Measurements from ENCODE around the gene UGGT1. TPM values are rescaled to one million over a fixed set of nuclear protein-coding genes. Genes with fewer than 3 reads are reported as not detected.
A peak's percentile ranks its signal among the peaks of the same experiment; 100 is the strongest.
"Not testable (repeated sequence)": the region's sequence is repeated elsewhere in the genome, so short reads cannot be mapped to it uniquely, and the experiment has no call there.

UGGT1 gene
- total and polyA plus RNA-seq, 2 experiments from 2014 or later = 11.5 to 65.0 TPM

DNA sequence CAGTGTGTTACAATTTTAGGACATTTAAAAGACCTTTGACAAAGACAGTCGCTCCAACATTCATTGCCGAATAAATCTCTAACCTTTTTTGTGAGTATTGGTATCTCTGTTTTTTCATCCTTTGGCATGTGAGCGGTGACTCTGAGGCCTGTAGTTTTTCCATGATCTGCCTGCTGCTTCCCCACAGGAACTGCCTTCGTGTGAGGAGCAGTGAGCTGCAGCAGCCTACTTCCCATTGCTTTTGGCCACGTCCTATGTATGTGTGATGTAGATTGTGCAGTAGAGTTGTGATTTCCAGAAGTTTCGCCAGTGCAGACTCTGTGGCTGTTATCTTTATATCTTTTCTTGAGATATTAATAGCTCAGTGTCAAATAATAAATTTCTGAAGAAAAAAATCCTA is 79.8 kb downstream of the UGGT1 start:
- no peak for DNase-seq (ENCODE audit: low spot score)

DNA sequence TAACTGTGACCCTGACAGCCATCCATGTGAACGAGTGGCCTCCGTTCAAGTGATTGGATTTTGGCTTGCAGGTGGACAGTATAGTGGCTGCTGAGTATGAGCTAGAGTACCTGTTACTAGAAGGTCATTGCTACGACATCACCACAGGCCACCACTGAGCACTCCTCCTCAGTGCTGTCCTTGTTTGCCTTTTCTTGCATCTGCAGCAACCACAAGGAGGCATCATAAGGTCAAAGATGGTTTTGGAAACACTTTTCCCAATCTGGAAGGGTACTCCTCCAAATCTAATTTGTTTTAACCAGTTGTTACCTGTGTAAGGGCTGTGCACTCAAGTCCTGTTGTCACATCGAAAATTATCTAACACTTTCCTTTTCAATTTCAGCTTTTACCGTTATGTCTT is 81.2 kb downstream of the UGGT1 start:
- Mint-ChIP-seq H3K27ac (no peak overlapping the region), H3K9me3 (no peaks in the 10 kb centered on the region), H3K4me1 (peaks cover 12% of the 10 kb centered on the region; the same call in 2 of the 3 replicates), H3K36me3 (ENCODE audit: low read depth) (peaks cover 62% of the 10 kb centered on the region), H3K4me3 (no peak overlapping the region), H3K27me3 (ENCODE audit: insufficient read depth, low read depth, poor library complexity) (no peaks in the 10 kb centered on the region)
- H3K36me3 ChIP-seq (ENCODE audit: insufficient read depth) = peaks cover 63% of the 10 kb centered on the region
- no peak overlapping the region for H2AFZ ChIP-seq
- 0 out of 2 replicates have a peak, but pooled peaks cover 2% of the 10 kb centered on the region for H3F3A ChIP-seq (replicated peaks; ENCODE audit: low read depth)
- no peak overlapping the region for H3K4me2 ChIP-seq
- ATAC-seq = peak; percentile 68
- H3K9me2 ChIP-seq (ENCODE audit: insufficient read depth) = no peaks in the 10 kb centered on the region
- DNase-seq (ENCODE audit: low spot score) = peak; percentile 37
- H3K27me3 ChIP-seq (ENCODE audit: insufficient read depth) = no peaks in the 10 kb centered on the region
- H3K4me3 ChIP-seq = no peak overlapping the region
- no peak overlapping the region for H3K27ac ChIP-seq (ENCODE audit: low read depth)
- peak; percentile 52 to 68 for TF ChIP-seq CTCF (conservative IDR thresholded peaks at IDR 0.05; ENCODE audit: low read depth in 2 of 2)
- no peak for TF ChIP-seq EZH2 (IDR thresholded peaks at IDR 0.05; ENCODE audit: low read depth, unreplicated experiment)
- TF ChIP-seq, protein P1, sequence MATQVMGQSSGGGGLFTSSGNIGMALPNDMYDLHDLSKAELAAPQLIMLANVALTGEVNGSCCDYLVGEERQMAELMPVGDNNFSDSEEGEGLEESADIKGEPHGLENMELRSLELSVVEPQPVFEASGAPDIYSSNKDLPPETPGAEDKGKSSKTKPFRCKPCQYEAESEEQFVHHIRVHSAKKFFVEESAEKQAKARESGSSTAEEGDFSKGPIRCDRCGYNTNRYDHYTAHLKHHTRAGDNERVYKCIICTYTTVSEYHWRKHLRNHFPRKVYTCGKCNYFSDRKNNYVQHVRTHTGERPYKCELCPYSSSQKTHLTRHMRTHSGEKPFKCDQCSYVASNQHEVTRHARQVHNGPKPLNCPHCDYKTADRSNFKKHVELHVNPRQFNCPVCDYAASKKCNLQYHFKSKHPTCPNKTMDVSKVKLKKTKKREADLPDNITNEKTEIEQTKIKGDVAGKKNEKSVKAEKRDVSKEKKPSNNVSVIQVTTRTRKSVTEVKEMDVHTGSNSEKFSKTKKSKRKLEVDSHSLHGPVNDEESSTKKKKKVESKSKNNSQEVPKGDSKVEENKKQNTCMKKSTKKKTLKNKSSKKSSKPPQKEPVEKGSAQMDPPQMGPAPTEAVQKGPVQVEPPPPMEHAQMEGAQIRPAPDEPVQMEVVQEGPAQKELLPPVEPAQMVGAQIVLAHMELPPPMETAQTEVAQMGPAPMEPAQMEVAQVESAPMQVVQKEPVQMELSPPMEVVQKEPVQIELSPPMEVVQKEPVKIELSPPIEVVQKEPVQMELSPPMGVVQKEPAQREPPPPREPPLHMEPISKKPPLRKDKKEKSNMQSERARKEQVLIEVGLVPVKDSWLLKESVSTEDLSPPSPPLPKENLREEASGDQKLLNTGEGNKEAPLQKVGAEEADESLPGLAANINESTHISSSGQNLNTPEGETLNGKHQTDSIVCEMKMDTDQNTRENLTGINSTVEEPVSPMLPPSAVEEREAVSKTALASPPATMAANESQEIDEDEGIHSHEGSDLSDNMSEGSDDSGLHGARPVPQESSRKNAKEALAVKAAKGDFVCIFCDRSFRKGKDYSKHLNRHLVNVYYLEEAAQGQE (IDR thresholded peaks at IDR 0.05; ENCODE audit: unreplicated experiment) = no peak
- no peaks in the 10 kb centered on the region; the same call in none of the 2 replicates for H4K20me1 ChIP-seq (replicated peaks; ENCODE audit: insufficient read depth)
- H3K4me1 ChIP-seq (ENCODE audit: insufficient read depth) = no peaks in the 10 kb centered on the region
- no peaks in the 10 kb centered on the region for H3K79me2 ChIP-seq (replicated peaks; ENCODE audit: insufficient read depth)

More for the DNA sequence above, 79.8 kb downstream of the UGGT1 start:
- TF ChIP-seq POLR2AphosphoS5 (IDR thresholded peaks at IDR 0.05; ENCODE audit: low read depth) (no peak), ZNF331 (CRISPR knock-in tag; IDR thresholded peaks at IDR 0.05; ENCODE audit: low read depth) (no peak), ZNF114 (CRISPR knock-in tag; IDR thresholded peaks at IDR 0.05) (no peak), CTCF (conservative IDR thresholded peaks at IDR 0.05; ENCODE audit: low read depth in 2 of 2) (no peak), NANOG (IDR thresholded peaks at IDR 0.05; ENCODE audit: borderline replicate concordance) (no peak), STAT1 (IDR thresholded peaks at IDR 0.05; ENCODE audit: unreplicated experiment) (no peak)
- TF ChIP-seq, protein P1 (IDR thresholded peaks at IDR 0.05; ENCODE audit: unreplicated experiment) = no peak
- Histone ChIP-seq H3K79me2 (replicated peaks; ENCODE audit: insufficient read depth) (no peaks in the 10 kb centered on the region), H3F3A (replicated peaks; ENCODE audit: low read depth) (0 out of 2 replicates have a peak, but pooled peaks cover 2% of the 10 kb centered on the region), H3K27me3 (ENCODE audit: insufficient read depth) (no peaks in the 10 kb centered on the region), H3K4me3 (no peak overlapping the region), H3K27ac (ENCODE audit: low read depth) (no peak overlapping the region), H3K4me2 (no peak overlapping the region), H4K20me1 (replicated peaks; ENCODE audit: insufficient read depth) (no peaks in the 10 kb centered on the region; the same call in none of the 2 replicates), H3K4me1 (ENCODE audit: insufficient read depth) (no peaks in the 10 kb centered on the region), H3K9me2 (ENCODE audit: insufficient read depth) (no peaks in the 10 kb centered on the region), H2AFZ (no peak overlapping the region), H3K36me3 (ENCODE audit: insufficient read depth) (peaks cover 60% of the 10 kb centered on the region)
- H3K36me3 Mint-ChIP-seq (ENCODE audit: low read depth) = peaks cover 64% of the 10 kb centered on the region
- ATAC-seq = no peak
- no peaks in the 10 kb centered on the region for H3K27me3 Mint-ChIP-seq (ENCODE audit: insufficient read depth, low read depth, poor library complexity)
- no peaks in the 10 kb centered on the region for H3K9me3 Mint-ChIP-seq
- peaks cover 12% of the 10 kb centered on the region; the same call in 2 of the 3 replicates for H3K4me1 Mint-ChIP-seq
- H3K27ac Mint-ChIP-seq = no peak overlapping the region
- no peak overlapping the region for H3K4me3 Mint-ChIP-seq

DNA sequence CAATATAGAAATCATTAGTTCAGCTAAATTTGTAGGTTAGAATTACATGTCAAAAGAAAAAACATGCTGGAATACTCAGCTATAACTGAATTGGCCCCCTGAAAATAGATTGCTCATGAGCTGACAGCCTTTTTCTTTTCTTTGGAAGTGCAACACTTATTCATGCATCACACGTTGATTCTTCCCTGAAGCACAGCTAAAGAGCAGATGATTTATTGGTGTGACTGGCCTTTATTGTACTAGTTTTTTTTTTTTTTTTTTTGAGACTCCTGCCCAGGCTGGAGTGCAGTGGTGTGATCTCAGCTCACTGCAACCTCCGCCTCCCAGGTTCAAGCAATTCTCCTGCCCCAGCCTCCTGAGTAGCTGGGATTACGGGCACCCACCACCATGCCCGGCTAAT is 83.1 kb downstream of the UGGT1 start:
- not testable (repeated sequence) for H3K4me3 Mint-ChIP-seq; DNase-seq (ENCODE audit: low spot score); H3K9me2 ChIP-seq (ENCODE audit: insufficient read depth); ATAC-seq; H3F3A ChIP-seq (replicated peaks; ENCODE audit: low read depth); H3K27me3 ChIP-seq (ENCODE audit: insufficient read depth); H3K27me3 Mint-ChIP-seq (ENCODE audit: insufficient read depth, low read depth, poor library complexity); H3K4me3 ChIP-seq; H3K4me1 Mint-ChIP-seq; H3K27ac ChIP-seq (ENCODE audit: low read depth); H3K27ac Mint-ChIP-seq; H3K4me2 ChIP-seq; H2AFZ ChIP-seq; H3K79me2 ChIP-seq (replicated peaks; ENCODE audit: insufficient read depth); H3K4me1 ChIP-seq (ENCODE audit: insufficient read depth); H4K20me1 ChIP-seq (replicated peaks; ENCODE audit: insufficient read depth); H3K9me3 Mint-ChIP-seq
- peaks cover 72% of the 10 kb centered on the region for H3K36me3 ChIP-seq (ENCODE audit: insufficient read depth)
- H3K36me3 Mint-ChIP-seq (ENCODE audit: low read depth) = peaks cover 68% of the 10 kb centered on the region
